ENCODE measurements around the gene IFI16.

Gene IFI16

DNA sequence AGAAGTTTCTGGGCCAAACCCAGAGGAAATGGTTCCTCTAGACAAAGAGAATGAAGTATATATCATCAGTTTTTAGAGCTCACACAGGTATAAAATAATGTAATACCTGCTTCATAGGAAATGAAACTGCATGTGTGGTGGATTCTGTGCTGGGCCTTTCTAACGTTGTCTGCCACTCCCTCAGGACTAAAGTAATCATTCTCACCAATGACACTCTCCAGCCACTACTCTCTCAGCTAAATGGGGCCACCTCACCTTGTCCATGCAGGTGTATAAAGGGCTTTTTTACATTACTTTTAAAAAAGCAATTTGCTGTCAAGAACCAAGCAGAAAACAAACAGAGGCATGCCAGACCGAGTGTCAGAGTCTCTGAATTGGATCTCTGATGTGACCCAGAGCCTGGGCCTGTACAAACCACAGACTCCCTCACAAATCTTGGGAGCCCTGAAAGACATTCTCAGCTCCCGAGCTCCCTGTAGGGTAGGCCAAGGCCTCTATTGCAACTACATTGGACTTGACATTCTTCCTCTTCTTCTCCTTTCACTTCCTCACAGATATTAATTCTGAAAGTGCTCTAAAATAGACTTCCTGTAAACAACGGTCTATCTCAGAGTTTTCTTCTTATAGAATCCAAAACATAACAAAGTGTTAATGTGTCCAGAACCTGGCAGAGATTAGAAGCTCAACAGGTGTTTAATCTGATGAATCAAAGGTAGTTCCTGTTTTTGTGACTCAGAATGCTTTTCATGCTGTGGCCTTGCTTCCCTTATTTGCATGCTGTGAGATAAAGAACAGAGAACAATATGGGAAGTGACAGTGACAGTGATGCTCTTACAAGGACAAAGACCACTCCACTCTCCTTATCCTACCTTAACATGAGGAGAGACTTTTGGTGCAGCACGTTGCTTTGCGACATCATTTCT is 58.3 kb downstream of the IFI16 start:
- DNase-seq, result peak; percentile 72 to 75

DNA sequence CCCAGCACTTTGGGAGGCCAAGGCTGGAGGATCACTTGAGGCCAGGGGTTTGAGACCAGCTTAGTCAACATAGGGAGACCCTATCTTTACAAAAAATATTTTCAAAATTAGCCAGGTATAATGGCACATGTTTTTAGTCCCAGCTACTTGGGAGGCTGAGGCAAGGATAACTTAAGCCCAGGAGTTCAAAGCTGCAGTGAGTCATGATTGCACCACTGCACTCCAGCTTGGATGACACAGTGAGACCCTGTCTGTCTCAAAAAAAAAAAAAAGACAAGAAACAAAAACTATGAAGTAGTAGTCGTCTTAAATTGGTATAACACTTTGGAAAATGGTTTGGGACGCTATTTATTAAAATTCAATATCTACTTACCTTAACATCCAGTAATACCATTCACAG is 59.2 kb downstream of the IFI16 start:
- DNase-seq, result peak; percentile 27 to 35

DNA sequence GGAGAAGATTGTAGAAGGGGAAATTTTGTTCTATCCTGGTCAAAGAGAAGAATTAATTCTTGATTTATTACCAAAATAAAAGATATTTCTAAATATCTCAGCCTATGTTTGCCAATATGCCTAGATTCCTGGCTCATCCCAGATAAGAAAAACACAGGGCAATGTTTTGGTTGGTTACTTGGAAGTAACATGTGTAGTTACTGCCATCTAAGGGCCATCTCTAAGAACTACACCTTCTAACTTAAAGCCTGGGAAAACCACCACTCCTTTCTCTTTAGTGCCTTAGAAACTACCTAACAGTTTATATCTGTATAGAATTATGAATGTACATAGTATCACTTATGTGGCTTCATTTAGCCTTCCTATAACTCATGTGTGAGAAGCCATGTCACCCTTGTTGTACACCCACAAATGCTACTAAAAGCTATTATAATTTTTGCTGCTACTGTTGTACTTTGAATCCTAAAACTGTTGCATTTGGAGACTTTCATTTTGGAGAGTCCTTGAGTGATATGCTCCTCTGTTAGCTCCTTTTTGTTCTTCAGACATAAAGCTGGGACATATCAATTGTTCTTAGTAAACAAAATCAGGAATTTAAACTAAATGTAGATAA is 62.4 kb downstream of the IFI16 start:
- peak; percentile 51 to 83 for DNase-seq

DNA sequence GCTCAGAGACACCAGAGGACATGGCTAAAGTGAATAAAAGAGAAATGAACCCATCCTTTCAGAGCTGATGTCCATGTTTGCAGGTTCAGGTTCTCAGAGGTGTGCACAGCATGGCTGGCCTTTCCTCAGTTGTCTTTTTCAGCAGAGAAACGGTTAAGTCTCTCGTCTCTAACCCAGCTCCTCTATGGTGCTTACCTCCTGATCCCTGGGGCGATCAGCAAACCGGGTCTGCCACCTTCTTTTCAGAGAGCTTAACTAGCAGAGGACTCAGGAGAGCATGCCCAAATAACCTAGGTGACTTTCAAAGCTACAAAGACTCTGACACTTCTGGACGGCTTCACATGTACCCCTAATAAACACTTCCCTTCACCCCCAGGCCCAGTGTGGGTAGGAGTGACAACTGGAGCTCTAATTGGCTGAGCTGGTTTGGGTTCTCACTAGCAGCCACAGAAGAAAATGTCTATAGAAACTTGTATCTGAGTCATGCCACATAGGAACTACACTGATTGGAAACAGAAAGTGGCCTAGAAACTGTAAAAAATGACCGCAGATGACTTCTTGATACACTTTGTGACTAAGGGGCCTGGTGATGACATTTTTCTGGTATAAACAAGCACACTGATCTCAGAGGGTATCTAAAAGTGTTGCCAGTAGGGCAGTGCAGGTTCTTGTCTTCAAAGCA is 66.9 kb downstream of the IFI16 start, which contains the start of gene AIM2:
AIM2 (minus strand) TSS at position 329 of the 682 bp plus-strand sequence. CDS start 3,267 bp downstream, outside the sequence.
- DNase-seq, result peak; percentile 86 to 92

DNA sequence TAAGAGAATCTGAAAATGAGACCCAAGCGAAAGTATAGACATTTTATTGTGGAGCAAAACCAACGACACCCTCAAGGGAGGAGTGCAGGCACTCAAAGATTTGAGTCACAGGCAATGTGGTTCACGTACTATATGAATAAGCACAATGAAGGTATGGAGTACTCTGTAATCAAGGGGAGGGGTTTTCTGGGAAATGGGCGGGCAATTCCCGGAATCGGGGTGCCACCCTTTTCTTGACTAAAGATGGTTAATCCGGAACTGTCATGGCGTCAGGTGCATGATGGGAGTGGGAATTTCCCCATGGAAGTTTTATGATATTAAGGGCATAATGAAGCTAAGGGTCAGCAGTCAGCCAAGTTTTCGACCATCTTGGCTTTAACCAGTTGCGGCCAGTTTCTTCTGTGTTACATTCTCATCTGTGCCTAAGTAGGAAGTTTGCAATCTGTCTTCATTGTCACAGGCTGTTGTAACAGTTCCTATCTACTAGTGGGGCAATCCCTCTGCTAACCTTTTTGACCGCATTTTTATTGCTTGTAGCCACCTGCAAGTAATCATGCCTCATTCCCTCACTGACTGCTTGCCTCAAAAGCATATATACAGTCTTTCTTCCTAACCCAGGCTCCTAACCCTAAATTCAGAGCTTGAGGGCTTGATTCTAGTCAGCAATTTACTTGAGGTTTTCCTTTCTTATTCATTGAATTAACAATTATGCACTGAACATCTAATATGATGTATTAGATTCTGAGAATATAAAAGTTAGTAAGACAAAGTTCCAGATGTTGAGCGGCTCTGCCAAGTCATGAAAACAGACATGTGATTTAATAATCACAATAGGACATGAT is 67.6 kb downstream of the IFI16 start:
- DNase-seq, result peak; percentile 94 to 100

DNA sequence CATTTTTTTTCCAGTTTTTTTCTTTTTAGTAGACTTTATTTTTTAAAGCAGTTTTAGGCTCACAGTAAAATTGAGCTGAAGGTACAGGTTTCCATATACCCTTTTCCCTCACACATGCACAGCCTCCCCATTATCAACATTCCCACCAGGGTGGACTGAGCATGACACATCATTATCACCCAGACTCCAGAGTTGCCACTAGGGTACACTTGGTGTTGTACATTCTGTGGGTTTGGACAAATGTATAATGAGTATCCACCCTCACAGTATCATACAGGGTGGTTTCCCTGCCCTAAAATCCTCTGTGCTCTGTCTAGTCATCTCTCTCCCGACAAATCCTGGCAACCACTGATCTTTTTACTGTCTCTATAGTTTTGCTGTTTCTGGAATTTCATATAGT is 69.8 kb downstream of the IFI16 start:
- peak in 1 of 2 donors; percentile 22 for DNase-seq

DNA sequence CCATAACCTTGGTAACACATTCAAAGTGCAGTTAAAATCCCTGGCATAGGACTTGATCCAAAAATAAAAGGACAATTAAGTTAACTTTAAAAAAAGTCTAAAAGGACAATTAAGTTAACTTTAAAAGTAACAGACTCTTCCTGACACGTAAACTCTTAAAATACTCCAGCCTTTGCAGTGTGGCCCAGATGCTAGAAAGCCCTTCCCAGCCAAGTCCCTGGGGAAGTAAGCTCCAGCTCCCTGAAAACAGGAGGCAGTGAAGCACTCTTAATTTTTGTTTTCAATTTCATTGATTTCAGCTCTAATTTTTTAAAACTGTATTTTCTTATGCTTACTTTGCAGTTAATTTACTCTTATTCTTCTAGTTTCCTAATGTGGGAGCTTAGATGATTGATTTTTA is 71.9 kb downstream of the IFI16 start:
- DNase-seq, result no peak

DNA sequence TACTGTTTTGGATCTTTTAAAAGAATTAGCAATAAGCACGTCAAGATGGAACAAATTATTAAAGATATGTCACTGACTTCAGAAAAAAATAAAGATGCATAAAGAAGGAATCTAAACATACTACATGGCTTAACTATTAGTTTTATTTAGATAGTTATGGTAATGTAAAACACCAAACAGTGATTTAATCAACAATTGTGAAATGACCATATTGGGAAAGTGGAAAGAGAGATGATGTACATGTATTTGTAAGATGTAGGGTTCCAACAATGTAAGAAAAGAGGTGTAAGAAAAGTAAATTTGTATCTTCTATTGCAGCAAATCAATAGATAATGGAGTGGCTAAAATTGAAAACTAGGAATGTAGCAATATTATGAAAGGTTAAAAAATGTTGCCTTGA is 73.3 kb downstream of the IFI16 start:
- DNase-seq, result peak; percentile 22 to 59

DNA sequence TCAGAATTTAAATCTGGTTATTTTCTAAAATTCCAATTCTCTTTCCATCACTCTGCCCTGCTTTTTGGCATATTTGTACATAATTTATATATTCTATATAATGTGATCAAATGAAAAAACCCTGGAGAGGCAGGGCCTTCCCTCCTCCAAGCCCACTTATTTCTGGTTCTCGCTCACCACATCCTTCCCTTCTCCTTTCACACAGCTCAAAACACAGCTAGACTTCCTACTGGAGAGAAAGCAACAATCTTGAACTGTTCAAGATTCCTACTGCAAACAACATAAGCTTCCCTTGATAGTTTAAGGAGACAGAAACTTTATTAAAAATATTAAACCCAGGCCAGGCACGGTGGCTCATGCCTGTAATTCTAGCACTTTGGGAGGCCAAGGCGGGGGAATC is 74.4 kb downstream of the IFI16 start:
- DNase-seq, result peak in 1 of 2 donors; percentile 16

DNA sequence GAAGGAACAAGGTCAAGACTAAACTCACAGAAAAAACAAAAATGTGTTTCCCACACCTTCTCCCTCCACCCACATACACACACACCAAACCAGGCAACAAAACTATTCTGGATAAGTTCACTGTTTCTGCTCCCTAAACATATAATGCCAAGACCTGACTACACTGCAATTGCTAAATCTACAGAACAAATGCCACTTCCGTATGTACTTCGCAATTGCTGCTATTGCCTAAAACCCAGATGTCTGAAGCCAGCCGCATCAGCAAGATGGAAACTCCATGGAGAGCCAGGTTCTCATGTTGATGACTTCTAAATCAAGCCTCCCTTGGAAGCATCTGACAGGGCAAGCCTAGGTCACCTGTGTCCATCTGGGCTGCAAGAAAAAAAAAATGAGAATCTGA is 75.2 kb downstream of the IFI16 start:
- peak; percentile 86 to 93 for DNase-seq

DNA sequence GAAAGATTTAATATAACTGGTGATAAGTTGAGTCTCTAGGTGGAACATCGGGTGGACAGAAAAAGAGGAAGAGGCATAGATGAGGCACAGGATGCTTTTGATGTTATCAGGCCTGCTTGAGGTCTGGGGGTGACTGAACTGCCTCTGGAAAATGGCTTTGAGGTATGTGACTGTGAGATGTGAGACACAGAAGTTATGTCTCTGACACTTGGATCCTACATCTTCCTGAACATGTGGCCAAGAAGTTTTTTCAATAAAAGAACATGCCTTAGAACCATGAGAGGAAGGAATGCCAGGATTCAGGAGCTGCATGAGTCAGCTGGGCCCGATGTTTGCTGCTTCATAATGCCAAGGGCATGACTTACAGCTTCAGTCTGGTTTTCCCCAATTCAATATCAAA is 78.3 kb downstream of the IFI16 start:
- peak in 1 of 2 donors; percentile 10 for DNase-seq

DNA sequence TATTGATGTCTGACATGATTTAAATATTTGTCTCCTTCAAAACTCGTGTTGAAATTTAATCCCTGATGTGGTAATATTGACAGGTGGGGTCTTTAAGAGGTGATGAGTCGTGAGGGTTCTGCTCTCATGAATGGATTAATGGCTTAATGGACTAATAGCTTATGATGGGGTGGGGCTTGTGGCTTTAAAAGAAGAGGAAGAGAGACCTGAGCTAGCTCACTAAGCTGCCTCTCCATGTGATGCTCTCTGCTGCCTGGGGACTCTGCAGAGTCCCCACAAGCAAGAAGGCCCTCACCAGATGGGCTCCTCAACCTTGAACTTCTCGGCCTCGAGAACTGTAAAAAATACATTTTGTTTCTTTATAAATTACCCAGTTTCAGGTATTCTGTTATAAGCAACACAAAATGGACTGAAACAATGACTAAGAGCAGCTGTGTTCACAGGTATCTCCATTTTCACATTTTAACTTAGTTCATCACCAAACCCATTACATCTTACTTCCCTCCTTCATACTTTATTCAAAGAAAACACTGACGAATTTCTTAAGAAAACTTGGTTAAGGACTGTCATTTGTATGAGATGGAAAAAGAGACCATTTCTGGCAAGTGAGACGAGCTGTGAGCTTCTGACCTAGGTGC is 79.0 kb downstream of the IFI16 start:
- no peak for DNase-seq

DNA sequence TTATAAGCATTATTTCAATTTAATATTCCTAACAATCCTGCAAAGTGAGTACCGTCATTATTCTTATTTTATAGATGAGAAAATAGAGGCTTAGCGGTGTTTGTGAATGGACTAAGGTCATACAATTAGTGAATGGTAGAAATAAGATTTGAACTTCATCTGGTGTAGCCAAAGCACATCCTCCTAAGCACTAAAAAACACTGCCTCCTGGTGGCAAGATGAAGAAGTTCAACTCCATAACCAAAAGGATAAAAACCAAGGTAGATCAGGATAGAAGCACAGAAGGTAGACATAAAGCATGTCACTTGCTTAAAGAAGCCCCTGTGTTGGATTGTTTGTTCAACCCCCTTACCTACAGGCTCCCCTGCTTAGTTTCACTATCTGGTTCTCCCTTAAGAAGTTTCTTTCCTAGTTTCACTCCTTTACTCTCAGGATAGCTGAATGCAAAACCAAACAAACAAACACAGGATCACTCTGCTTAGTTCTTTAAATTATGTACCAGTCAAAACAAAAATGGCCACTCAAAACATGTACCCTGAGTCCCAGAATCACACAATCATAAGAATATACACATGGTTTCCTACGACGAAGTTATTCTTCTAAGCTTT is 79.6 kb downstream of the IFI16 start:
- peak; percentile 26 to 63 for DNase-seq

DNA sequence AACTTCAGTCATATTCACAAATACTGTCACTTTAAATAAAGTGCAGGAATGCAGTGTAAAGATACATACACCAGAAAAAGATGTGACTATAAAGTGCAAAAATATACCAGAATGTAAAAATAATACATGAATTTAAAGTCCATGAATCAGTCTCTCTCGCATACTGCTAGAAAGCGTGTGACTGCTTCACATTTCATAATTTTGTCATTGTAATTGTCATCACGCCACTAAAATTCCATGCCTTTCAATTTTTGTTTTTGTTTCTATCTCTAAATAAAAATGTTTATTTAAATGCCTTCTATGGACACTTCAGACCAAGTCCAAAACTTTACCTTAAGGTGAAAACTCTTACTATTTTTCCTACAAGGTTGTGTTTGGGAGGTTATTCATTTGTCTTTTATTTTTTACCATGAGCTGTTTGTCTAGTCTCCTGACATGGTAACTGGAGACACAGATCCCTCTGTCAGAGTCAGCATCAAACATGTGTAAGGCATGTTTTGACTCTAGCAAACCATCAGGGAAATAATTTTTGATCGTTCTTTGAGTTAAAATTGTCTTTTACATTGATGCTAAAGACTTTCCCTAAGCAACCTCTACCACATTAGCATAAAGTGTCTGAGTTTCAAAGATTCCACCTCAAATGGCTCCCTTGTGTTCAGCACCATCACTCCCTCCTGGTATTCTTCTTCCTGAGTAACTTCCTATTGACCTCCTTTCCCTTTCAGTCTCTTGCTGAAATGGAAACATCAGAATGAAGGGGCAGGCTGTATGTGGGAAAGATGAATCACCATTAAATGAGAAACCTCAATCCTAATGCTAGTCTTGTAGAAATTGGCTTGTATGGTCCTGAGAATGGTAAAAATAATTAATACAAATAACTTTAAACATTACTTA is 80.8 kb downstream of the IFI16 start:
- DNase-seq, result peak; percentile 28 to 41

DNA sequence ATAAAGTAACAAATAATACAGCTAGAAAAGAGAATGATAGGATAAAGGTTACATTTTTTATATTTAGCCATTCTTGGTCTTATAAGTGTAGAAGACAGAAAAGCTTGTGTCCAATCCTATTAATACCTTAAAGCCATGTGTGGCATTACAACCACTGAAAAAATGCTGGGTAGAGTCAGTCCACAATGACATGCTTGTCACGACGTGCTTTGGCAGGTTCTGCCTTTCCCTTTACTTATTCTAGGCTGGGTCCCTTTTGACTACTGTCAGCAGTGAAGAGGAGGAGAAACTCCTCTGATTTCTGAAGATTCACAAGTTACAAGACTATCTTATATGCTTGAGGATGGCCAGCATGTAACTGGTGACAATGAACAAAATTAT is 81.5 kb downstream of the IFI16 start:
- DNase-seq, result no peak

DNA sequence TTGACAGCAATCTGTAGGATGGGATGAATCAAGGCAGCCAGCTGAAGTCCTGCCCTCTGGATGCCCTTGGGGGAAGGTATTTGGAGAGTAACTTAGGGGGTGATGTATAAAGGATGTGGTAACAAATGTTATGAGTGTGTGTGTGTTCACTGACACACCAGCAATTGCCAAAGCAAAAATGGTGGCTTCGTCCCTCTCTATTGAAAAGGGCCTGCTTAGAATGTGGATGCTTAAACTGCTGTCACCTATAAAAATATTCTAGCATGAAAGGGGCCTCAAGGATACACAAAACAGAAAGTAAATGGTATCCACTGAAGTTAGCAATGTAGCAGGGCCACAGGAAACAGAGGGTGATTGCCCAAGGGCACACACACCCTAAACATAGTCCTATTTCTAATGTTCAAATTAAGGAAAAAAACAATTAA is 81.9 kb downstream of the IFI16 start:
- DNase-seq, result peak in 1 of 2 donors; percentile 48

DNA sequence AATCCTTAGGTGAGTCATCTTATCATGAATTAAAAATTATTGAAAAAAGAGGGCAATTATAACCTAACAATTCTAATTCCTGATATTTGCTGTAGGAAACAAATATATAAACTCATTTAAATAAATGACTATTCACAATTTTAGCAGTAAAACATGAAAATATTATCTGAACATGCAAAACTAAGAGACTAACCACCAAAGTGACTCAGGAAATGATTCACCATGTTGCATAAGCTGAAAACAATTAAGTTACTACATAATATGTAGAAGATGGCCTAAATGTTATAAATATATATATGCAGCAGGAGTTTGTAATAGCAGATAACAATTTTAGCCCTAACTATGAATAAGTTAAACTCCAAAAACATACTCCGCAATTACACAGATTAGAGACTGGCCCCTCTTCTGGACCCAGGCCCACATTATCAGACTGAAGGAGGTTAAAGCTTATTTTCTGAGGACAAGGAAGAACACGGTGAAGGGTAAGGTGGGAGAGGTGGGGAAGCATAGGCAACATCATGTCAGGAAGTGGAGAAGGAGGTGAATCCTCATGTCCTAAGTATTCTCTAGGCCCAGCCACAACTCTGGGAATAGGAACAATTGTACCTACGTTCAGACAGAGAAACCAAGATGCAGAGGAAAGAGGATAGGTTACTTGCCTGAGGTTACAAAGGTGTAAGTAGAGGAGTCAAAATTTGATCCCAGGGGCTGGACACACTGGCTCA is 82.5 kb downstream of the IFI16 start:
- peak; percentile 73 to 79 for DNase-seq

DNA sequence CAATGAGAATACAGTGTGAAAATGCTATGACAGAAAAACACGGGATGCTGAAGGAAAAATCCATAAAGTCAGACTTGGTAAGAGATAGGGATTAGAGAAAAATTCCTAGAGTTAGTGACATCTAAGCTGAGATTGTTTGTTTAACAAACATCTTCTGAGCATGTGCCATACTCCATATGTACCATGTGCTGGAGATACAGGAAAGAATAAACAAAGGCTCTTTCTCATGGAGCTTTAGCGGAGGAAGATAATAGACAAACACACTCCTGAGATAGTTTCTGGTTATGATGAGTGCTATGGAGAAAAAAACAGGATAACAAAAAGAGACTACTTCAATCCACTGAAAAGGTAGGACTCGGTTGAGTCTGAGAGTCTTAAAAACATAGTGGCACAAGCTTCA is 88.9 kb downstream of the IFI16 start:
- DNase-seq, result no peak

DNA sequence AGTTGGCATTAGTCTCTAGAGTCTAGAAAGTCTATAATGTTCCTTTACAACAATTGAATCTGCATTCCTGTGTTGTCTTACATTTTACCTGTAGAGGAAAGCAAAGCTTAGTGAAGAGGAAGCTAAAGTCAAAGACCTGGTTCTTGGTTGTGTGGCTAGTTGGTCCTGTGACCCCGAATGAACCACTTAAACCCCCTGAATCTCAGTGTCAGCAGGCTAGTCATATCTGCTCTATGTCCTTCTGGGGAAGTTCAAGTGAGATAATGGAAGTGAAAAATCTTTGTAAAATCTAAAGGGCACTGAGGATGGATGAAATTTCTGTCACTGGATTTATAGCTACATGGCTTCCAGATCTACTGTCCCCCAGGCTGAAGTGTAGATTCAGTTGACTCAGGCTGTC is 90.9 kb downstream of the IFI16 start:
- DNase-seq, result no peak

DNA sequence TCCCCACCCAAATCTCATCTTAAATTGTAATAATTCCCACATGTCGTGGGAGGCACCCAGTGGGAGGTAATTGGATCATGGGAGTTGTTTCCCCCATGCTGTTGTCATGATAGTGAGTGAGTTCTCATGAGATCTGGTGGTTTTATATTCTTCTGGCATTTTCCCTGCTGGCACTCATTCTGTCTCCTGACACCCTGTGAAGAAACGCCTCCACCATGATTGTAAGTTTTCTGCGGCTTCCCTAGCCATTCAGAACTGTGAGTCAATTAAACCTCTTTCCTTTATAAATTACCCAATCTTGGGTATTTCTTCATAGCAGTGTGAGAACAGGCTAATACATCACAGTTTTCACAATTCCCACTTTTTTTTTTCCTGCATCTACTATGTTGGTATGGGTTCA is 93.3 kb downstream of the IFI16 start:
- DNase-seq, result peak in 1 of 2 donors; percentile 37

Measured in inflammatory macrophage treated with lipopolysaccharide for 1 hour (primary cell).